ENCODE results near the gene PRDX1.

Gene PRDX1

DNA sequence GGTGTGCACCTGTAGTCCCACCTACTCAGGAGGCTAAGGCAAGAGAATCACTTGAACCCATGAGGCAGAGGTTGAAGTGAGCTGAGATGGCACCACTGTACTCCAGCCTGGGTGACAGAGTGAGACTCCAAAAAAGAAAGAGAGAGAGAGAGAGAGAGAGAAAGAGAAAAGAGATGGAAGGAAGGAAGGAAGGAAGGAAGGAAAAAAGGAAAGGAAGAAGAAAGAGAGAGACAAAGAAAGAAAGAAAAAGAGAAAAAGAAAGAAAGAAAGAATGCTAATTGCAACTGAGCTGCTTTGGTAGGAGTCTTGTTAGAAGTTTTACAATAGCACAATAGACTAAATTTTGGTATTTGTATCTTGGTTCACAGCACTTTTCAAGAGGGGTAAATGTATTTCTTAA lies 56.4 kb downstream of the PRDX1 start:
- DNase-seq (ENCODE audit: low read depth) = no peak
